Right lobe of liver (tissue), 4 donors: ENCODE data around the gene HIF1AN.

Experiments
- CTCF ChIP-seq, 4 donors: fragments of 200-600 bp in 3 of 4; fragments of 450-650 bp in 1 of 4; IDR thresholded peaks; one replicate each; pipeline versions ENCODE4 v1.5.1 to v1.8.0; 2016 to 2022; ENCODE audit warnings: antibody characterized with exemption in 4 of 4, mild to moderate bottlenecking in 2 of 4
- POLR2A ChIP-seq: fragments of 450-650 bp; IDR thresholded peaks from one replicate; pipeline ENCODE4 v1.6.1; 2017; ENCODE audit warnings: antibody characterized with exemption, mild to moderate bottlenecking
- donor health status: DM: no; HTN: no; CAD: no.
- donor health status: DM: no; HTN: no; CAD: no.
- donor health status: DM: no; HTN: yes; CAD: no.

- TF ChIP-seq CTCF (IDR thresholded peaks at IDR 0.05) (no peak), POLR2A (no peak)
These were observed 16.3 kb upstream of the HIF1AN start, which contains the start of gene SEC31B for GRCh38 chr10:100519311-100520051.
